ENCODE results near the gene CA14.

Gene CA14

DNA sequence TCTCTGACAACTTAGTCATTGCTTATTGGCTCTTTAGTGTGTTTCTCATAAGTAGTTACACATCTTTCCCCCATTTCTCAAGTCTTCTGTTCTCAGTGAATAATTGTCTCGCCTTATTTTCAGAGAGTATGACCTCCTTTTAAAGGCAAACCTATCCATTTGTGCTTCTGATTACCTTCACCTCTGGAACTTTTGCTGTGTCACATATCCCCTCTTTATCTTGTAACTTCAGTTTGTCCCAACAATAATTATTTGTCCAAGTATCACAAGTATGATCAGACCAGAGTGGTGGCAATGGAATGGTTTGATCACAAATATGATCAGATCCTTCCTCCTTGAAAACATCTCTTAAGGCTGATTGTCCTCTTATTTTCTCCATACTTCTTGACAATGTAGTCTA, 30.8 kb downstream of the CA14 start:
- Histone ChIP-seq H3K36me3 (replicated peaks; ENCODE audit: insufficient read depth, low read length) (no peaks in the 10 kb centered on the region), H3K9ac (ENCODE audit: low read length) (no peak overlapping the region), H2AFZ (ENCODE audit: low read length) (no peak overlapping the region), H4K20me1 (ENCODE audit: insufficient read depth, low read length) (no peaks in the 10 kb centered on the region), H3F3A (ENCODE audit: insufficient read depth, low read length) (no peaks in the 10 kb centered on the region), H3K9me3 (replicated peaks; ENCODE audit: insufficient read depth, low read length) (no peaks in the 10 kb centered on the region), H3K4me2 (ENCODE audit: low read depth, low read length) (no peak overlapping the region), H3K79me2 (ENCODE audit: low read length) (no peaks in the 10 kb centered on the region), H3K27me3 (replicated peaks; ENCODE audit: insufficient read depth, low read length) (no peaks in the 10 kb centered on the region), H3K4me1 (ENCODE audit: low read length) (peaks cover 4% of the 10 kb centered on the region; the same call in 1 of the 2 replicates), H3K27ac (ENCODE audit: low read length) (no peak overlapping the region), H3K9me2 (replicated peaks; ENCODE audit: insufficient read depth, low read length) (no peaks in the 10 kb centered on the region), H3K4me3 (ENCODE audit: low read length) (no peak overlapping the region)
- TF ChIP-seq EZH2phosphoT487 (IDR thresholded peaks at IDR 0.05; ENCODE audit: low read length) = no peak
- TF ChIP-seq CTCF (IDR thresholded peaks at IDR 0.05; ENCODE audit: low read length) = no peak
- no peak for TF ChIP-seq EZH2 (optimal IDR thresholded peaks at IDR 0.05; ENCODE audit: low read depth, low read length)
- DNase-seq = no peak

- no peak for DNase-seq
- TF ChIP-seq EZH2phosphoT487 (IDR thresholded peaks at IDR 0.05; ENCODE audit: low read length) = no peak
- TF ChIP-seq CTCF (IDR thresholded peaks at IDR 0.05; ENCODE audit: low read length) = no peak
- no peak for TF ChIP-seq EZH2 (optimal IDR thresholded peaks at IDR 0.05; ENCODE audit: low read depth, low read length)
- H3K4me2 ChIP-seq (ENCODE audit: low read depth, low read length) = no peak overlapping the region
- no peaks in the 10 kb centered on the region for H3K9me2 ChIP-seq (replicated peaks; ENCODE audit: insufficient read depth, low read length)
- no peaks in the 10 kb centered on the region for H3K36me3 ChIP-seq (replicated peaks; ENCODE audit: insufficient read depth, low read length)
- no peaks in the 10 kb centered on the region for H3F3A ChIP-seq (ENCODE audit: insufficient read depth, low read length)
- no peak overlapping the region for H3K4me3 ChIP-seq (ENCODE audit: low read length)
- H3K27ac ChIP-seq (ENCODE audit: low read length) = no peak overlapping the region
- peaks cover 5% of the 10 kb centered on the region; the same call in 1 of the 2 replicates for H3K4me1 ChIP-seq (ENCODE audit: low read length)
- H3K27me3 ChIP-seq (replicated peaks; ENCODE audit: insufficient read depth, low read length) = no peaks in the 10 kb centered on the region
- no peaks in the 10 kb centered on the region for H3K9me3 ChIP-seq (replicated peaks; ENCODE audit: insufficient read depth, low read length)
- H3K79me2 ChIP-seq (ENCODE audit: low read length) = peaks cover 1% of the 10 kb centered on the region; the same call in 1 of the 2 replicates
- H4K20me1 ChIP-seq (ENCODE audit: insufficient read depth, low read length) = no peaks in the 10 kb centered on the region
- no peak overlapping the region for H2AFZ ChIP-seq (ENCODE audit: low read length)
- H3K9ac ChIP-seq (ENCODE audit: low read length) = no peak overlapping the region
Observed at GRCh38 chr1:150288822-150289221, 31.2 kb downstream of the CA14 start.

GRCh38 chr1:150293433-150294253, 36.1 kb downstream of the CA14 start, which contains the start of gene MRPS21:
Gene MRPS21 (plus strand): TSS chr1:150293861. CDS start chr1:150294367, 506 bp downstream.
- peak within 1 kb of the TSS; percentile 61 for H3K27ac ChIP-seq (ENCODE audit: low read length)
- no peaks in the 10 kb centered on the region for H3K9me3 ChIP-seq (replicated peaks; ENCODE audit: insufficient read depth, low read length)
- H3F3A ChIP-seq (ENCODE audit: insufficient read depth, low read length) = no peaks in the 10 kb centered on the region
- no peaks in the 10 kb centered on the region for H3K27me3 ChIP-seq (replicated peaks; ENCODE audit: insufficient read depth, low read length)
- H4K20me1 ChIP-seq (ENCODE audit: insufficient read depth, low read length) = no peaks in the 10 kb centered on the region
- H3K9me2 ChIP-seq (replicated peaks; ENCODE audit: insufficient read depth, low read length) = no peaks in the 10 kb centered on the region
- peak within 1 kb of the TSS; percentile 84 for H2AFZ ChIP-seq (ENCODE audit: low read length)
- TF ChIP-seq EZH2 (optimal IDR thresholded peaks at IDR 0.05; ENCODE audit: low read depth, low read length) = no peak
- H3K79me2 ChIP-seq (ENCODE audit: low read length) = peaks cover 18% of the 10 kb centered on the region
- H3K9ac ChIP-seq (ENCODE audit: low read length) = peak within 1 kb of the TSS; percentile 74
- no peaks in the 10 kb centered on the region; the same call in 1 of the 2 replicates for H3K36me3 ChIP-seq (replicated peaks; ENCODE audit: insufficient read depth, low read length)
- H3K4me3 ChIP-seq (ENCODE audit: low read length) = peak within 1 kb of the TSS; percentile 78
- H3K4me2 ChIP-seq (ENCODE audit: low read depth, low read length) = peak within 1 kb of the TSS; percentile 69
- peaks cover 5% of the 10 kb centered on the region; the same call in 1 of the 2 replicates for H3K4me1 ChIP-seq (ENCODE audit: low read length)
- DNase-seq = peak; percentile 96

- H2AFZ ChIP-seq (ENCODE audit: low read length) = no peak overlapping the region
- H3K79me2 ChIP-seq (ENCODE audit: low read length) = peaks cover 18% of the 10 kb centered on the region
- H3K36me3 ChIP-seq (replicated peaks; ENCODE audit: insufficient read depth, low read length) = no peaks in the 10 kb centered on the region; the same call in 1 of the 2 replicates
- no peak for TF ChIP-seq EZH2 (optimal IDR thresholded peaks at IDR 0.05; ENCODE audit: low read depth, low read length)
- TF ChIP-seq EZH2phosphoT487 (IDR thresholded peaks at IDR 0.05; ENCODE audit: low read length) = no peak
- no peak for TF ChIP-seq CTCF (IDR thresholded peaks at IDR 0.05; ENCODE audit: low read length)
- no peaks in the 10 kb centered on the region for H3F3A ChIP-seq (ENCODE audit: insufficient read depth, low read length)
- no peaks in the 10 kb centered on the region for H3K9me3 ChIP-seq (replicated peaks; ENCODE audit: insufficient read depth, low read length)
- no peak overlapping the region for H3K4me3 ChIP-seq (ENCODE audit: low read length)
- no peaks in the 10 kb centered on the region for H3K27me3 ChIP-seq (replicated peaks; ENCODE audit: insufficient read depth, low read length)
- no peak overlapping the region for H3K27ac ChIP-seq (ENCODE audit: low read length)
- peaks cover 5% of the 10 kb centered on the region; the same call in 1 of the 2 replicates for H3K4me1 ChIP-seq (ENCODE audit: low read length)
- H3K9ac ChIP-seq (ENCODE audit: low read length) = no peak overlapping the region
- H3K4me2 ChIP-seq (ENCODE audit: low read depth, low read length) = no peak overlapping the region
- H3K9me2 ChIP-seq (replicated peaks; ENCODE audit: insufficient read depth, low read length) = no peaks in the 10 kb centered on the region
- DNase-seq = no peak
- no peaks in the 10 kb centered on the region for H4K20me1 ChIP-seq (ENCODE audit: insufficient read depth, low read length)
Observed at GRCh38 chr1:150295476-150295875, 37.9 kb downstream of the CA14 start.
